ENCODE data around the gene RWDD4.

- no peak for TF ChIP-seq EZH2 (IDR thresholded peaks at IDR 0.05; ENCODE audit: low read depth)
- TF ChIP-seq CTCF (conservative IDR thresholded peaks at IDR 0.05): no peak
Measured at GRCh38 chr4:183691006-183691405, 32.0 kb upstream of the RWDD4 start.
